GM23338 (cell line): ENCODE measurements around the gene MAN1A2. TPM values are rescaled to one million over a fixed set of nuclear protein-coding genes. Genes with fewer than 3 reads are reported as not detected.

ENCODE experiments used
- ATAC-seq: fragments of 200-7000 bp; cut with Tn5 transposase; 3 replicates; pipeline ENCODE4 v1.9.1; 2020
- DNase-seq: peaks from one replicate; pipeline ENCODE4 v3.0.0-alpha.2; 2015; ENCODE audit warnings: low spot score
- H2AFZ ChIP-seq: fragments of 200-600 bp; sonication (generic); 2 replicates; pipeline ENCODE4 v1.8.0; 2016; ENCODE audit warnings: antibody characterized with exemption, mild to moderate bottlenecking, moderate library complexity
- H3F3A ChIP-seq: fragments of 200-600 bp; sonication (generic); replicated peaks from 2 replicates; pipeline ENCODE4 v1.8.0; 2017; ENCODE audit warnings: antibody characterized with exemption, mixed run types, low read depth
- H3K27ac ChIP-seq: fragments of 200-600 bp; sonication (generic); 2 replicates; pipeline ENCODE4 v1.6.1; 2016; ENCODE audit warnings: low read depth
- H3K27me3 ChIP-seq: fragments of 200-600 bp; sonication (generic); 2 replicates; pipeline ENCODE4 v1.8.0; 2016; ENCODE audit warnings: mild to moderate bottlenecking, mixed run types, moderate library complexity; ENCODE audit not compliant: insufficient read depth
- H3K36me3 ChIP-seq: fragments of 200-600 bp; sonication (generic); 2 replicates; pipeline ENCODE4 v1.8.0; 2016; ENCODE audit warnings: mild to moderate bottlenecking; ENCODE audit not compliant: insufficient read depth
- H3K4me1 ChIP-seq: fragments of 200-600 bp; sonication (generic); 2 replicates; pipeline ENCODE4 v1.8.0; 2016; ENCODE audit warnings: mild to moderate bottlenecking, moderate library complexity; ENCODE audit not compliant: insufficient read depth
- H3K4me2 ChIP-seq: fragments of 200-600 bp; sonication (generic); 2 replicates; pipeline ENCODE4 v1.7.1; 2017; ENCODE audit warnings: mixed run types
- H3K4me3 ChIP-seq: fragments of 200-600 bp; sonication (generic); 2 replicates; pipeline ENCODE4 v1.6.1; 2016; ENCODE audit warnings: mixed run types
- H3K79me2 ChIP-seq: fragments of 200-600 bp; sonication (generic); replicated peaks from 2 replicates; pipeline ENCODE4 v1.8.0; 2017; ENCODE audit warnings: mild to moderate bottlenecking; ENCODE audit not compliant: insufficient read depth
- H3K9me2 ChIP-seq: fragments of 200-600 bp; sonication (generic); 2 replicates; pipeline ENCODE4 v1.8.0; 2017; ENCODE audit not compliant: insufficient read depth
- H4K20me1 ChIP-seq: fragments of 200-600 bp; sonication (generic); replicated peaks from 2 replicates; pipeline ENCODE4 v1.8.0; 2017; ENCODE audit warnings: mild to moderate bottlenecking; ENCODE audit not compliant: insufficient read depth
- H3K27ac Mint-ChIP-seq: 2 replicates; pipeline ENCODE4 v1.8.0; 2020; ENCODE audit warnings: inconsistent platforms, mild to moderate bottlenecking, moderate library complexity, mixed read lengths
- H3K27me3 Mint-ChIP-seq: 3 replicates; pipeline ENCODE4 v1.8.0; 2022; ENCODE audit warnings: low read depth, mild to moderate bottlenecking, moderate library complexity, mixed read lengths, inconsistent platforms; ENCODE audit not compliant: insufficient read depth, poor library complexity
- H3K36me3 Mint-ChIP-seq: 3 replicates; pipeline ENCODE4 v1.8.0; 2021; ENCODE audit warnings: low read depth, mild to moderate bottlenecking, inconsistent platforms, moderate library complexity, mixed read lengths
- H3K4me1 Mint-ChIP-seq: 3 replicates; pipeline ENCODE4 v1.8.0; 2020; ENCODE audit warnings: mild to moderate bottlenecking, inconsistent platforms, mixed read lengths
- H3K4me3 Mint-ChIP-seq: 3 replicates; pipeline ENCODE4 v1.8.0; 2021; ENCODE audit warnings: moderate library complexity, mild to moderate bottlenecking, inconsistent platforms, mixed read lengths
- H3K9me3 Mint-ChIP-seq: 3 replicates; pipeline ENCODE4 v1.8.0; 2020; ENCODE audit warnings: moderate library complexity, mild to moderate bottlenecking, inconsistent platforms, mixed read lengths
- CREB1 ChIP-seq: fragments of 250-450 bp; sonication (Bioruptor Pico); IDR thresholded peaks from 2 replicates; pipeline ENCODE4 v1.5.0; 2020; ENCODE audit warnings: low read depth, mild to moderate bottlenecking, moderate library complexity
- CTCF ChIP-seq, 2 experiments: fragments of 200-600 bp in 1 of 2; sonication (generic) in 1 of 2; conservative IDR thresholded peaks; 2 replicates each; pipeline versions ENCODE4 v1.5.1 to v1.6.1; 2016 to 2017; ENCODE audit warnings: antibody characterized with exemption in 2 of 2, low read depth in 2 of 2, mild to moderate bottlenecking in 2 of 2, moderate library complexity in 1 of 2
- ETS1 ChIP-seq: IDR thresholded peaks from 2 replicates; pipeline ENCODE4 v1.6.1; 2016; ENCODE audit warnings: antibody characterized with exemption
- EZH2 ChIP-seq: fragments of 200-600 bp; sonication (generic); IDR thresholded peaks from one replicate; pipeline ENCODE4 v1.8.0; 2017; ENCODE audit warnings: antibody characterized with exemption, mild to moderate bottlenecking, low read depth; ENCODE audit not compliant: unreplicated experiment
- EZH2phosphoT487 ChIP-seq: fragments of 200-600 bp; sonication (generic); IDR thresholded peaks from one replicate; pipeline ENCODE4 v1.8.1; 2018; ENCODE audit warnings: antibody characterized with exemption; ENCODE audit not compliant: unreplicated experiment
- JUNB ChIP-seq: IDR thresholded peaks from one replicate; pipeline ENCODE4 v1.6.1; 2016; ENCODE audit warnings: antibody characterized with exemption; ENCODE audit not compliant: unreplicated experiment
- NANOG ChIP-seq: IDR thresholded peaks from 2 replicates; pipeline ENCODE4 v1.6.1; 2016; ENCODE audit warnings: antibody characterized with exemption, borderline replicate concordance
- POLR2AphosphoS5 ChIP-seq: IDR thresholded peaks from 2 replicates; pipeline ENCODE4 v1.6.1; 2016; ENCODE audit warnings: antibody characterized with exemption, low read depth
- REST ChIP-seq: IDR thresholded peaks from one replicate; pipeline ENCODE4 v1.6.1; 2018; ENCODE audit warnings: antibody characterized with exemption; ENCODE audit not compliant: unreplicated experiment
- STAT1 ChIP-seq: IDR thresholded peaks from one replicate; pipeline ENCODE4 v1.6.1; 2016; ENCODE audit warnings: antibody characterized with exemption; ENCODE audit not compliant: unreplicated experiment
- ZNF114 ChIP-seq: fragments of 250-450 bp; sonication (Bioruptor Pico); IDR thresholded peaks from 2 replicates; pipeline ENCODE4 v1.5.0; 2020; ENCODE audit warnings: mild to moderate bottlenecking, moderate library complexity
- ZNF331 ChIP-seq: fragments of 250-450 bp; sonication (Bioruptor Pico); IDR thresholded peaks from 2 replicates; pipeline ENCODE4 v1.5.0; 2020; ENCODE audit warnings: low read depth, mild to moderate bottlenecking, moderate library complexity
- ZNF462 ChIP-seq: fragments of 250-450 bp; sonication (Bioruptor Pico); IDR thresholded peaks from 2 replicates; pipeline ENCODE4 v1.5.0; 2020; ENCODE audit warnings: mild to moderate bottlenecking, moderate library complexity
- polyA plus RNA-seq: library from polyadenylated mRNA; unstranded; fragments of >200 nt; fragmentation: Nextera tagmentation; extraction: Ambion mirVana; gene quantifications from 2 replicates; pipeline ENCODE4 v1.2.1, GENCODE V29; 2016
- total RNA-seq: library from RNA; depleted of rRNA; stranded (reverse); fragments of >200 nt; shearing (Covaris generic); gene quantifications from 2 replicates; pipeline ENCODE4 v1.2.3, GENCODE V29; 2014

MAN1A2 gene
- total and polyA plus RNA-seq, 2 experiments from 2014 or later, result 18.6 to 22.2 TPM

GRCh38 chr1:117401761-117402160 lies 34.5 kb downstream of the MAN1A2 start:
- no peaks in the 10 kb centered on the region for H3K27me3 Mint-ChIP-seq
- no peak overlapping the region for H3K4me2 ChIP-seq
- H3K27ac Mint-ChIP-seq, result no peak overlapping the region
- no peak overlapping the region for H2AFZ ChIP-seq
- no peak for DNase-seq
- peaks cover 26% of the 10 kb centered on the region for H3K36me3 Mint-ChIP-seq
- H3K4me3 ChIP-seq, result no peak overlapping the region
- no peak overlapping the region for H3K4me3 Mint-ChIP-seq
- 0 out of 2 replicates have a peak, but pooled peaks cover 4% of the 10 kb centered on the region for H3K9me2 ChIP-seq
- no peaks in the 10 kb centered on the region for H3K27me3 ChIP-seq
- no peak for ATAC-seq
- no peaks in the 10 kb centered on the region for H3F3A ChIP-seq
- H3K27ac ChIP-seq, result no peak overlapping the region
- peaks cover 28% of the 10 kb centered on the region for H3K79me2 ChIP-seq
- no peaks in the 10 kb centered on the region for H3K4me1 ChIP-seq
- no peak for TF ChIP-seq NANOG
- no peak for TF ChIP-seq CREB1
- TF ChIP-seq JUNB, result no peak
- no peak for TF ChIP-seq ZNF331
- no peak for TF ChIP-seq POLR2AphosphoS5
- TF ChIP-seq CTCF (conservative IDR thresholded peaks at IDR 0.05; ENCODE audit: low read depth in 2 of 2), result no peak
- TF ChIP-seq ZNF462 (CRISPR knock-in tag), result no peak
- no peak for TF ChIP-seq REST
- TF ChIP-seq ETS1, result no peak
- no peak for TF ChIP-seq ZNF114
- TF ChIP-seq STAT1, result no peak
- TF ChIP-seq EZH2, result no peak
- no peak for TF ChIP-seq EZH2phosphoT487
- H3K4me1 Mint-ChIP-seq, result no peaks in the 10 kb centered on the region
- peaks cover 11% of the 10 kb centered on the region for H3K9me3 Mint-ChIP-seq
- H3K36me3 ChIP-seq, result peaks cover 7% of the 10 kb centered on the region; the same call in 1 of the 2 replicates
- H4K20me1 ChIP-seq, result no peaks in the 10 kb centered on the region
